Fibroblast of skin of back (primary cell): ENCODE results near the gene PRDM5. TPM values are rescaled to one million over a fixed set of nuclear protein-coding genes. Genes with fewer than 3 reads are reported as not detected.

Experiments
- DNase-seq: peaks from one replicate; pipeline ENCODE4 v3.0.0-alpha.2; 2013
- polyA plus RNA-seq, 2 experiments: library from polyadenylated mRNA; unstranded; fragments of 120-200 nt; gene quantifications; one replicate each; pipeline ENCODE4 v1.2.1, GENCODE V29; 2013; ENCODE audit not compliant: insufficient read length in 2 of 2

The PRDM5 gene
- 3.0 TPM for polyA plus RNA-seq (2013, experiment 1 of 2; ENCODE audit: insufficient read length)
- polyA plus RNA-seq (2013, experiment 2 of 2; ENCODE audit: insufficient read length) = 5.3 TPM

DNA sequence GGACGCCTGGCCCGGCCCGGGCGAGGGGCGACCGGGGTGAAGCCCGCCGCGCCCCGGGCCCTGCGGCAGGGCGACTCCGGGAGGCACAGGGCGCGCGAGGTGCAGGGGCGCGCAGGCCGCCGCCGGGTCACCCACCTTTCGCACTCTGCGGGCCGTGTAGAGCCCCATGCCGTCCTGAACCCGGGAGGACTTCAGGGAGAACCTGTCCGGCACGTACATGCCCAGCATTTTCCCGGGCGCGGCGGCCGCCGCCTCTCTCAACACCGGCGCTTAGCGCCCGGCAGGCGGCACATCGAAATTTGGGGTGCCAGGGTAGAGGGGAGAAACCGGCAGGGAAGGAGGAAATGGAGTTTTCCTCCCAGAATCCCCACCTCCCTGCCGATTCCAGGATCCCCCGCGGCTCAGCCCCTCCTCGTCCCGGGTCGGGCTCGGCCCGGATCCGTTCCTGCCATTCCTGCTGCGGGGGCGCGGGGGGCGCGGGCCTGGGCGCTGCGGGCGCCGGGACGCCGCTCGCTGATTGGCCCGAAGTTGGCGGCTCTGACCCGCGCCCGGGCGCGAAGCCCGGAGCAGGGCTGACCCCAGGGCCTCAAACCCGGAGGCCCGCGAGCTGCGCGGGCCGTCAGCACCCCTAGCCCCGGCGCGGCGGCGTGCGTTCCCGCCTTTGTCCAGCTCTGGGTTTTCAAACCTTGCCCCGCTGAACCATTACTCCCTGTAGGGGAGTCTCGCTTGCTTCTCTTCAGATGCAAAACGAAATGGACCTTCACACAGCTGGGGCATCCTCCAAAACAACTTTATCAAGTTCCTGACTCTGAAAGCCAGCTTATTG lies at the start of gene PRDM5:
Gene PRDM5 (minus strand): TSS at position 346 of the 826 bp plus-strand sequence. CDS start 118 bp downstream, at position 228.
- peak; percentile 60 for DNase-seq

DNA sequence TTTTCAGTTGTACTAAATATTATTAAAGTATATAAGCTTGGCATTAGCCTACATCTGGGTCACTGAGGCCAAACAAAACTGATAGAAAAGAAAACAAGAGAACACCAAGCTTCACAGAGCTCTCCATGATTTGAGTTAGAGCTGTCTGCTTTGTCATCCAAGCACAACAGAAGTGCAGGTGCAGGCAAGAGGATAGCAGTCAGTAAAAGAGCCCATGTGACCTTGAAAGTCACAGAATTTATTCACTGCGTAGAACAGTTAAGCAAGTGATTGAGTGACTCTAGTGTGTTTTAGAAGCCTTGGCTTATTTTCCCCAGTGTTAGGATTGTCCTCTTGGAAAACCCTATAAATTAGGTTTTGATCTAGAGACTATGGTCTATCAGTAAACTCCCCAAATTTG lies 49.4 kb upstream of the PRDM5 start:
- no peak for DNase-seq

DNA sequence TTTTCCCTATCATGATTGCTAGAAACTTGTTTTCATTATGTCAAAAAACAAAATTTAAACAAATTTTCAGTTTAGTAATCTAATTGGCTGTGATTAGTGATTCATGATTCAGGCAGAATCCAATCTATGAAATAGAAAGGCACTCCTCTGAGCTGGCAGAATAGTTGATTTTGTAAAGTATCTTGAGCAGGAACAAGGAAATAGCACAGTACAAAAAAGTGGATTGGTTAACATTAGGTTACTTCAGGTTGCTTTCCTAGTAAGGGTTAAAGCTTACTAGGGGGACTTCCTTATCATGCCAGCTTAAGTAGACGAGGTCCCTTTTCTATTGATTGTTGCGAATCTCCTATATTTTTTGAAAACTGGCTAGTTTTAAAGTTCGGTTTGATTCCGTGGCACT lies 43.4 kb upstream of the PRDM5 start:
- no peak for DNase-seq

DNA sequence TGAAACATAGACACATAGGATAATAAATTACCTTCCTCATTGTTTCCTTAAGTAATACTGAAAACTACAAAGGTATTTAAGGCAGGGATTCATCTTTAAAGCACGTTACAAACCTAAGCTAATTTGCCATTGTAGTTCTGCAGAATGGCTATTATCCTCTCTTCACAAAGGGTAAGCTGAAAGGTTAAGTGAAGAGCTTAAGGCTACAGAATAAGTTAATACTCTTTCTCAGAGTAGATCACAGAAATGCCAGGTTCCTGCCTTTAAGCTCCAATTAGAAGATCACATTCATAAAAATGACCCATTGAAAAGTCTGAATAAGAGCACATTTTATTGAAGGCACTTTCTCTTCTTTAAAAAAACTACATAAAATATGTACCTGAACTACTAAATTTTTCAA lies 42.1 kb upstream of the PRDM5 start:
- no peak for DNase-seq

DNA sequence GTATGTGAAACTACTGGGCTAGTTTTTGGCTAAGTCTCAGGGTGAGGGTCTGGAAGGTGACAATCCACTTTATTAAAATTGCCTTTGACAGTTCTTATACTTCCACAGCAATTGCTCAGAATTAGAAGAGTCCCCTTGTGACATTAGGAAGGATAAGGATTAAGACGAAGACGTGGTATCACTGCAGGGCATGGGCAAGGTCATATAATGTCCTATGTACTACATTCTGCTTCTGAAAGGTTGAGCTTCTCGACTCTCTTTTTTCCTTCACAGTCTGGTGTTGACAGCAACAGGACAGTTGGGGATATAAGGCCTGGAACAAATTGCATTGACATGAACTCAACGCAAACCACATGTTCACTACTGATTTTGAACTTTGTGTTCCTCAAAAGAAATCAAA lies 40.9 kb upstream of the PRDM5 start:
- no peak for DNase-seq

DNA sequence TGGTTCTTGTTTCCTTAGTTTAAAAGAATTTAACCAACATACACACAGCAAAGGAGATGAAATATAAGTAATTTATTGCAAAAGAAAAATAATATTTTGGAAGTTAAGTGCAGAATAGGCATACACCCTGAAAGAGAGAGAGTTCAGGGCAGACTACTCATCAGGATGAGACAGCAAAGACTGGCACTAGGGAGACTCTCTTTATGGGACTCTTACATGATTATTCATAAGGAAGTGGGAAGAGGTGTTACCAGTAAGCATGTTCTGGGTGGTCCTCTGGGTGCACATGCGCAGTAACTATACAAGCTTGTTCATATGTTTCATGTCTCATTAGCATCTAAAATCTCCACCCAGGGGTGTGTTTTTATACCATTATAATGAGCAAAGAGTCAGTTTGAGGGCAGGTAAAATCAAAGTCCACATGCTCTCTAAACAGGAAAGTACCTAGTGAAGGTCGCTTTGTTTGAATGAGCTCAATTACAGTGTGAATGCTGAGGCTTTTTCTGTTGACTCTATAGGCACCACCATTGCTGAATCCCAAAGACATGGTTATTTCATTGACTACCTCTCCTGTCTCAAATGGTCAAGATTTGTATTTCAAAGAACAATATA lies 38.2 kb upstream of the PRDM5 start:
- DNase-seq = no peak

DNA sequence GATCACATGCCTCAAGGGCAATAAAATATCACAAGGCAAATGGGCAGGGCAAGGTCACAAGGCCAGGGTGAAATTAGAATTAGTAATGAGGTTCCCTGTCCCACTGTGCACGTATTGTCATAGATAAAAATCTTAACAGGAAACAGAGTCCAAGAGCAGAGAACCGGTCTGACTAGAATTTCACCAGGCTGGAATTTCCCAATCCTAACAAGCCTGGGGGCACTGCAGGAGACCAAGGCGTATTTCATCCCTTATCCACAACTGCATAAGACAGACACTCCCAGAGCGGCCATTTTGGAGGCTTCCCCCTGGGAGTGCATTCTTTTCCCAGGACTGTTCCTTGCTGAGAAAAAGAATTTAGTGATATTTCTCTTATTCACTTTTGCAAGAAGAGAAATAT lies 25.9 kb upstream of the PRDM5 start:
- no peak for DNase-seq

DNA sequence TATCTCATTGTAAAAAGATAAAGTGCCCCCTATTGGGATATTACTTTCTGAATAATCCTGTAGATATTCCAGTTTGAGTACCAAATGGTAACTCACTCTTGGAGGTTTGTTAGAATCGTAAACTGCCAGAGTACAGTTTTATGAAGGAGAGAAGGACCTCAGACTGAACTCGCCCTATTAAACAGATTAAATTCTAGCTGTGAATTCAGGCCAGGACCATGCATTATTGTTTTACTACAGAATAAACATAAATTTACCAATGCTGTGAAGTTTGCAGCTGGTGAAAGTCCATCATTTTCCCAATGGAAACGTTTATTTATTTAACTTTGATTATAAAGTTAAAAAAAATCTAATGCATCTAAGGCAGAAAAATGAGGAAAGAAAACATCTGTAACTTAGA lies 20.2 kb upstream of the PRDM5 start:
- no peak for DNase-seq

DNA sequence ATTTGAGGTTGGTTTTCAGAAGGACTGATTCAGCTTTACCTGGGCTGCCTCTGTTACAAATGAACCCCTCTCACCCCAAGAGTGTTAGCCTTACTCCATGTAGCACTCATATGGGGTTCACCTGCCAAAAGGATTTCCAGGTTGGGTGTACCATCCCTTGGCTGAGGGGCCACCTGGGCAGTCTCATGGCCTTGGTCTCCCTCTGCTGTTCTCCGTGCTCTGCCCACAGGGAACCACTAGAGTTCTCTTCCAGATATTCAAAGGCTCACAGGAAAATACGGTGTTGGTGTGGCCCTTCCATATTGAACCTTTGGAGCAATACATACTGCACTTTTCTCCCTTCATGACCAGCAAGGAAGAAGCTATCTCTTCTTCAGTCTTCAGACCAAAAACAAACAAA lies 18.0 kb upstream of the PRDM5 start:
- DNase-seq = no peak

DNA sequence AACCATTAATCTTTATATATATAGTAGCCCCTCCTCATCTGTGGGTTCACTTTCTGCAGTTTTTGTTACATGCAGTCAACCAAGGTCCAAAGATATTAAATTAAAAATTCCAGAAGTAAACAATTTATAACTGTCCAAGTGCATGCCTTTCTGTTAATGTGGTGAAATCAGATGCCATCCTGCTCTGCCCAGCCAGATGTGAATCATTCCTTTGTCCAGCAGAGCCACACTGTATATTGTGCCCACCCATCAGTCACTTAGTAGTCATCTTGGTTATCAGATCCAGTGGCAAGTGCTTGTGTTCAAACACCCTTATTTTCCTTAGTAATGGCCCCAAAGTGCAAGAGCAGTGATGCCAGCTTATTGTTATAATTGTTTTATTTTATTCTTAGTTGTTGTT lies 17.2 kb upstream of the PRDM5 start:
- no peak for DNase-seq

DNA sequence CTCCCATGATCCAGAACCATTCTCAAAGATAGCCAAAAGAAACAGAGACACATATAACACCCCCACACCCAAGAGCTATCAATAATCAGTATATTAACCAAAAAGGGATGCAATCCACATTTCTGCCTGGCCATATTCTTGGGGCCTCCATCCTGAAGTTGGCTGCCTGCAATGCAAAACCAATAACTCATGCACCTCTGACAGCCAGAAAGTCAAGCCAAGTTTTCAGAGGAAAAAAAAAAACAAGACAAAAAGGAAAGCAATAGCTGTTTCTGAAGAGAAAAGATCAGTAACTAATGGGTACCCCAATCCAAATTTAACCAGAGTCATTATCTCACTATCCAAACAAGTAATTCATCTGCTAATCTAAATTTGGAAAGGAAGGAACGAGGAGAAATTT lies 7.3 kb upstream of the PRDM5 start:
- DNase-seq = no peak

DNA sequence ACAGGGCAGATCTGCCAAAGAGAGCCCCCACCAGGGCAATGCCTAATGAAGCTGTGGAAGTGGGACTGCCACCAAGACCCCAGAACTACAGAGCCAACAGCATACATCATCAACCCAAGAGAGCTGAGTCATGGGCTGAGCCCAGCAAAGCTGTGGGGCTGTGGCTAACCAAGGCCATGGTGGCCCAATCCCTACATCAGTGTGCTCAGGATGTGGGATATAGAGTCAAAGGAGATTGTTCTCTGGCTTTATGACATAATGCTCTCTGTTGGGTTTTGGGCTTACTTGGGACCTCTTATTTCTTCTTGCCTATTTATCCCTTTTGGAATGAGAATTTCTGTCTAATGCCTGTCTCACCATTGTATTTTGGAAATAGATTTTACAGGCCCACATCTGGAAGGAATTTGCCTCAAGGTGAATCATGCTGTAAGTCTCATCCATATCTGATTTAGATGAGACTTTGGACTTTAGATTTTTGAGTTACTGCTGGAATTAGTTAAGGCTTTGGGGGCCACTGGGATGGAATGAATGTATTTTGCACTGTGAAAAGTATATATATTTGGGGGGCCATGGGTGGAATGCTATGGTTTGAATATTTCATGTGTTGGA lies 5.4 kb upstream of the PRDM5 start:
- DNase-seq = no peak

DNA sequence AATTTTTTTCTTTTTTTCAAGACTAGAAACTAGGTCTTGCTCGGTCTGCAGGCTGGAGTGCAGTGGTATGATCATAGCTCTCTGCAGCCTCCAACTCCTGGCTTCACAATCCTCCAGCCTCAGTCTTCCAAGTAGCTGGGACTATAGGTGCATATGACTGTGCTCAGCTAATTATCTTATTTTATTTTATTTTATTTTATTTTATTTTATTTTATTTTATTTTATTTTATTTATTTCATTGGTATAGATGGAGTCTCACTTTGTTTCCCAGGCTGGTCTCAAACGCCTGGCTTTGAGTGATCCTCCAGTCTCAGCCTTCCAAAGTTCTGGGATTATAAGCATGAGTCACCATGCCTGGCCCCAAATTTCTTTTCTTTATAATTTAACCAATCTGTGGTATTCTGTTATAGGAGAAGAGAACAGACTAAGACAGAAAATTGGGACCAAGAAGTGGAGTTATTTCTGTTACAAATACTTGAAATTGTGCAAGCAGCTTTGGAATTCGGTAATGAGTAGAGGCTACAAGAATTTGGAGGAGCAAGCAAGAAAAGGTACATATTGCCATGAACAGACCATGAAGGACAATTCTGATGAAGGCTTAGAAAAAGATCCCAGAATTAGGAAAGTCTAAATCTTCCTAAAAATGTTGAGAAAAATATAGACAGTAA lies 4.0 kb upstream of the PRDM5 start:
- DNase-seq = no peak

DNA sequence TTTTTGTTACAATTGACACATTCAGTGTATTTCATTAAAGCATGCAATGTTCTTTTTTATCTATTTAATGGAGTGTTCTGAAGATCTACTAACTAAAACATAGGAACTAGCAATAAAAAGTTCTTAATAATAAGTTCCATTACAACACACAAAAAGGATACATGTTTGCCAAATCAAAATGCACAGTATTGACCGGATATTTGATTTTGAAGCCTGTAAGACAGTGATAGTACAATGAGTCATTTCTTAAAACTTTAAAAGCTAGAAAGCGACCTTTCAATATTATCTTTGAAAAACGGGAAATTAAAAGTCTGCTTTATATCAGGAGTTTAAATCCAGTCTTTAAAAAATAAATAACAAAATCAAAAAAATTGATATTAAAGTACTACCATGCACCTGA lies 2.4 kb upstream of the PRDM5 start:
- DNase-seq = no peak

DNA sequence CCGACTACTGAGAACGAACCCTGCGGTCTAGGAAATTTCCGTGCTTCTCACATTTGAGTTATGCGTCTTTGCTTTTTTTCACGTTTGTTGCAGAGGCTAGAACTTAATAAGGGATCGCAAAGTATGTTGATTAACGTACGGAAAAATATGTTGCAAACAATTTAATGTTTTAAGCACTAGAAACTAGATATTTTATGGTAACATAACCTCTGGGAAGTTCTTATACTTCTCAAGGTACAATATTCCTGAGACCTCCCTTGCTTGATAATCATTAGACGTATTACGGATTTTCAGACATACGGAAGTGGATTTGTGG lies 639 bp upstream of the PRDM5 start:
- DNase-seq = no peak

DNA sequence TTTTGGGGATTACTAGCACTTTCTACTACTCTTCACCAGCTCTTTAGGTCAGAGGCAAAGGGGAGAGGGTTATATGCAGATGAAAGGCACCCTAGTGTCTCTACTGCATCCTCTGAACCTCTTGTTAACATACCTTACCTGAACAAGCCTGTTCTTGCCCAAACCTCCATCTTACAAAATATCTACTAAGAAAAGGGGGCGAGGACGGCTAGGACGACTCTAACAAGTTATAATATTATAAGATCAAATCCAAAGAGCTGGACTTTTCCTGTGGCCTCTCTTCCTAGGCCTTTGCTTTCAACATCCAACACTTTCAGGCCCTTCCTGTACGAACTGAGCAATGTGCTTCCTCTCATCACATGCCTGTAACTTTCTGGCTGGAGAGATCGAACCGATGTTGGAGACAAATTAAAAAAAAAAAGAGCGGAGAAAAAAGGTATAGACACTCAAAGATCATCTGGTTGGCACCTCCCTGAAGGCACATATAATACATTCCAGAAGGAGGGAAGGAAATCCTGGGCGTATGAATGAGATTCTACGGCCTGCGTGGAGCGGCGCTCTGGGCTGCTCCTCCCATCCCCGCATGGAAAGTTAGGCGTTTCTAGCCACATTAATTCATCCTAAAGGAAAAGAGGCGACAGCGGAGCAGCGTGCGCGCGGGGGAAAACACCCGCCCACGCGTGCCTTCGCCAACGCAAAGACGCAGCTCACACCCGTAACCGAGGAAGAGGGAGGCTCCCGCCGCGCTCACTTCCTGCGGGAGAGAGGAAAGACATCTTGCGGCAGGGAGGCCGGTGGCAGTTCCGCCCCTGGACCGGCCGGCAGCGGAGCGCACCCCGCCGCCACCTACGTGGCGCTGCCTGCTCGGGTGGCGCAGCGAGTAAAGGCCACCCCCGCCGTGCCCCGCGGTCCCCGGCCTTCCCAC lies 808 bp downstream of the PRDM5 start:
- peak; percentile 74 for DNase-seq

DNA sequence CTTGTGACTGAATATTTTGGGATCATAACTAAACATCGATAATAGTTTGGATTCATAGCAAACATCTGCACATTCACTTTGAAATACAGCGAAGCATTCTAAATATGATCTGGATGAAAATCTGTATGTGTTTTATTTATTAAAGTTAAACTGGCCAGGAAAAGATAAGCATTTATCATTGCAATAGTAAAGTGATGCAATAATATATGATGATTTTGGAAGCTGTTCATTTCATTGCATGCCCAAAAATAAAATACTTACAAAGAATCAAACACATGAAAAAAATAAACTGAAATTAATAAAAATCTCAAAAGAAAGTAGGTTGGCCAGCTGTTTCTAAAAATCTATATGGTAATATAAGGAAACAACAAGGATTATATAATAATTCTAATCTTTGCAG lies 1.9 kb downstream of the PRDM5 start:
- no peak for DNase-seq

DNA sequence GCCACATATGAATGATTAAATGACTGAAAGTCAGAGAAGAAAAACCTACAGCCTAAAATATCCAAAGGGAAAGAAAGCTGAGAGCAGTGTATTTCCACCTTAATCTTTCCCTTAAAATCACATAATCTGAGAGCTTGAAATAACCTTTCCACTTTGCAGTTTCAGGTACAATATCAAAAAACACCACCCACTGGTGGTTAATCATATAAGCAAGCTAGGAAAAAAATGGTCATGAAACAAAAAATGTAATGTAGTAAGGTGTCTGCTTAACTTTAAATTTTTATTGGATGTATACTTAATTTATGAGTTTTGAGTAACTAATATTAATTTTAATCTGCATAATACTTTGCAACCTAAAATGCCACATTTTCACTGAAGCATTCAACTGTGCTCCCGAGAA lies 3.2 kb downstream of the PRDM5 start:
- no peak for DNase-seq

DNA sequence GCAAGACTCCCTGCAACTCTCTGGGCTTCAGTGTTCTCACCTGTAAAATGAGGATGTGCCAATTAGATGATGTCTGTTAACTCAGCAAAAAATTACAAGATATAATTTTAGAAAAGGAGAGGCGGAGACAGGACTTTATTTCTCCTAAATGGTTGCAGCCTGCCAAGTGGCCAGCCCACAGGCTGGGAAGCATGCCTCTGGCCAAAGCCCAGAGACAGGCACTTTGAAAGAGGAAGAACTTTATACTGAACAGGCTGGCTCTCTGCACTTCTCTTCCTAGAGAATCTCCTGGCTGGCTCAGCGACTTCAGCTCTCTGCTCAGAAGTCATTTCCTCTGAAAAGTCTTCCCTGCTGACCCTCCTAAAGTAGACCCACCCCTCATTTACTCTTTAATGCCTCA lies 3.7 kb downstream of the PRDM5 start:
- DNase-seq = no peak

DNA sequence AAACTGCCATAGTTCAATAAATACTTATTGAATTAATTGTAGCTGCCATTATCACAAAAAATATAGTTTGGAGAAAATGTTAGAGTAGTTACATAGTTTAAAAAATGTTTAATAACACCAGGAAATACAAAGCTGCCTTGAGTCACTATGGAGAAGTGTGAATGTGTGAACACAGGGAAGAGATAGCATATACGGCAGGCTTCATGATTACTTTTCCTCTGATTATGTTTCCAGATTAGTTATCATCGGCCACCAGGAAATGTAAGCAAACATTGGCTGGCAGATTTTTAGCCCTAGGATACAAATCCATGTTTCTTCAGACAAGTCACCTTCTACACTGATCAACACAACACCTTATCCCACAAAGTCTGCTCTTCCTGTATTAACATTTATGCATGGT lies 4.4 kb downstream of the PRDM5 start:
- no peak for DNase-seq

DNA sequence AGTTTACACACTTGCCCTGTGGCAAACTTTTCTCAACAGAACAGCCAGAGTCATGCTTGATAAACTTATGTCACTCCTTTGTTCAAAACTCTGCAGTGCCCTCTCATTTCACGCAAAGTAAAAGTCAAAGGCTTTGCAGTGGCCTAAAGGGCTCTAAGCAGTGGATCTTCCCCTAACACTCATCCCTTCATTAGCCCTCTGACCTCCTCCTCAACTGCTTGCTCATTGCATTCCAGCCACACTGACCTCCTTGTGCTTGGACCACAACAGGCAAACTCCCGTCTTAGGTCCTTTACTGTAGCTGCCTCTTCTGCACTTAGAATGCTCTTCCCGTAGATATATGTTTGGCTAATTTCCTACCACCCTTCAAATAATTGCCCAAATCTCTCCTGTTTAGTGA lies 5.6 kb downstream of the PRDM5 start:
- DNase-seq = no peak

DNA sequence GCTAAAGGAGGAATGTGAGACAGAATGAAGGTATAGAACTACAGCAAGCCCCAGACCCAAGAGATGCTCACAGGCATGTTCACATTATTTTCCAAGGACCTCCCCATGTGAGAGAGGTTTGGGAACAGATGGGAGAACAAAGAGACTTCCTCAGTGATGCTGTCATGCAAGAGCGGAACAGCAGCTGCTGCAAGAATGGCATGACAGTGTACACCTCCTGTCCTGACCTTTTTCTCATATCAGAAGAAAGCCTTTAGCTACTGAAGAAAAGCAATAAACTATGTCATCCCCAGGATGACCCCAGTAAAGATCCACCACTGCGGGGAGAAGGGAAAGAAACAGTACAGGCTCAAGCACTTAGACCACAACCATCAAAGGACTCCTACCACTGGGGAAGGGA lies 7.2 kb downstream of the PRDM5 start:
- no peak for DNase-seq
